BE2C (cell line): ENCODE data around the gene PIPOX.

Source experiments
- DNase-seq: peaks from one replicate; pipeline ENCODE4 v3.0.0-alpha.2; 2020
- H3K27me3 ChIP-seq: fragments of 250-450 bp; sonication (Bioruptor Pico); 2 replicates; pipeline ENCODE4 v1.5.1; 2020; ENCODE audit warnings: mild to moderate bottlenecking
- H3K36me3 ChIP-seq: fragments of 250-450 bp; sonication (Bioruptor Pico); 2 replicates; pipeline ENCODE4 v1.5.1; 2020; ENCODE audit warnings: mild to moderate bottlenecking
- H3K4me1 ChIP-seq: fragments of 250-450 bp; sonication (Bioruptor Pico); 2 replicates; pipeline ENCODE4 v1.5.1; 2020
- H3K4me3 ChIP-seq: 2 replicates; pipeline ENCODE4 v1.5.1; 2011; ENCODE audit warnings: low read depth, low read length
- H3K9me3 ChIP-seq: fragments of 250-450 bp; sonication (Bioruptor Pico); 2 replicates; pipeline ENCODE4 v1.5.1; 2020
- CTCF ChIP-seq: IDR thresholded peaks from 2 replicates; pipeline ENCODE4 v1.5.1; 2012; ENCODE audit warnings: mild to moderate bottlenecking, low read depth, low read length

Gene PIPOX

GRCh38 chr17:29007860-29008455, 35.0 kb upstream of the PIPOX start:
- Histone ChIP-seq H3K27me3 (no peaks in the 10 kb centered on the region), H3K9me3 (no peaks in the 10 kb centered on the region), H3K4me1 (no peaks in the 10 kb centered on the region), H3K36me3 (no peaks in the 10 kb centered on the region), H3K4me3 (no peak overlapping the region)
- DNase-seq = no peak
- no peak for TF ChIP-seq CTCF

- Histone ChIP-seq H3K9me3 (no peaks in the 10 kb centered on the region), H3K27me3 (no peaks in the 10 kb centered on the region)
- no peak for DNase-seq
Observed at GRCh38 chr17:29008591-29008990, 34.4 kb upstream of the PIPOX start.

GRCh38 chr17:29010129-29010528, 32.8 kb upstream of the PIPOX start:
- Histone ChIP-seq H3K27me3 (no peaks in the 10 kb centered on the region), H3K36me3 (no peaks in the 10 kb centered on the region), H3K9me3 (no peaks in the 10 kb centered on the region), H3K4me1 (no peaks in the 10 kb centered on the region), H3K4me3 (no peak overlapping the region)
- no peak for TF ChIP-seq CTCF
- DNase-seq = no peak

More at GRCh38 chr17:29008591-29008990, 34.4 kb upstream of the PIPOX start:
- H3K36me3 ChIP-seq = no peaks in the 10 kb centered on the region
- TF ChIP-seq CTCF = no peak
- H3K4me1 ChIP-seq = no peaks in the 10 kb centered on the region
- no peak overlapping the region for H3K4me3 ChIP-seq

- no peaks in the 10 kb centered on the region for H3K27me3 ChIP-seq
- no peak overlapping the region for H3K4me3 ChIP-seq
Observed at GRCh38 chr17:29010586-29010985, 32.4 kb upstream of the PIPOX start.

GRCh38 chr17:29012535-29012934, 30.4 kb upstream of the PIPOX start:
- H3K36me3 ChIP-seq = no peaks in the 10 kb centered on the region
- H3K9me3 ChIP-seq = no peaks in the 10 kb centered on the region
- no peaks in the 10 kb centered on the region for H3K27me3 ChIP-seq
- TF ChIP-seq CTCF = no peak
- no peak for DNase-seq
- no peaks in the 10 kb centered on the region for H3K4me1 ChIP-seq
- H3K4me3 ChIP-seq = no peak overlapping the region

More at GRCh38 chr17:29010586-29010985, 32.4 kb upstream of the PIPOX start:
- H3K4me1 ChIP-seq = no peaks in the 10 kb centered on the region
- DNase-seq = no peak
- no peak for TF ChIP-seq CTCF
- no peaks in the 10 kb centered on the region for H3K36me3 ChIP-seq
- no peaks in the 10 kb centered on the region for H3K9me3 ChIP-seq

- Histone ChIP-seq H3K36me3 (no peaks in the 10 kb centered on the region), H3K9me3 (no peaks in the 10 kb centered on the region), H3K27me3 (no peaks in the 10 kb centered on the region), H3K4me3 (no peak overlapping the region), H3K4me1 (no peaks in the 10 kb centered on the region)
- DNase-seq = no peak
- TF ChIP-seq CTCF = no peak
Observed at GRCh38 chr17:29014716-29015115, 28.2 kb upstream of the PIPOX start.
